GM19240 (cell line): ENCODE results near the gene ZBTB2.
"Not testable (repeated sequence)": the region's sequence is repeated elsewhere in the genome, so short reads cannot be mapped to it uniquely, and the experiment has no call there.

Experiments
- DNase-seq: peaks from one replicate; pipeline ENCODE4 v3.0.0; 2011; ENCODE audit warnings: low spot score; ENCODE audit not compliant: insufficient read length

Gene ZBTB2

DNA sequence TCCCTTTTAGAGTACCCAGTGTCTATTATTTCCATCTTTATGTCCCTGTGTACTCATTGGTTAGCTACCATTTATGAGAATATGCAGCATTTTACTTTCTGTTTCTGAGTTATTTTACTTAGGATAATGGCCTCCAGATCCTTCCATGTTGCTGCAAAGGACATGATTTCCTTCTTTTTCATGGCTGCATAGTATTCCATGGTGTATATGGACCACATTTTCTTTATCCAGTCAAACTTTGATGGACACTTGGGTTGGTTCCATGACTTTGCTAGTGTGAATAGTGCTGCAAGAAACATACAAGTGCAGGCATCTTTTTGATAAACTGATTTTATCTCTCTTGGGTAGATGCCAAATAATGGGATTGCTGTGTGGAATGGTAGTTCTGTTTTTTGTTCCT is 55.4 kb downstream of the ZBTB2 start:
- DNase-seq: no peak

DNA sequence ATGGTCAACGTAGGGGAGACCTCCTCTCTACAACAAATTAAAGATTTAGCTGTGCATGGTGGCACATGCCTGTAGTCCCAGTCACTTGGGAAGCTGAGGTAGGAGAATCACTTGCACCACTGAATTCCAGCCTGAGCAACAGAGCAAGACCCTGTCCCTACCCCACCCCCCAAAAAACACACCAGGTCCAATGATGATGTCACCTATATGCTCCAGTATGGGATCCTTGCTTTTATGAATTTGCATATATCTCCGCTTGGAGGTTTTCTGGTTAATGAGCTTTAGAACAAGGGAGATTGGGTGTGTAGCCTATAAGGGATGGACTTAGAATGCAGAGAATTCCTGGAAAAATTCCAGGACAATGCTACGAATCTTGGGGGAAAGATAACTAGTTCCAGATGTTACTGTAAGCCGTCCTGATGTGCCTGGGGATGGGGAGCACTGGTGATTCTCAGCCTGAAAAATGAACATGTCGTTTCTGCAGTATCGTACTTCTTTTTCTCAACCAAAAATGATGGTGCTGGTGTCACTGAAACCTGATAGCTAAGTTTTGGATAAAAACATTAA is 61.1 kb downstream of the ZBTB2 start:
- no peak for DNase-seq

GRCh38 chr6:151327101-151327500 is 64.3 kb downstream of the ZBTB2 start:
- DNase-seq: no peak

GRCh38 chr6:151326116-151326825 is 65.1 kb downstream of the ZBTB2 start:
- DNase-seq: no peak

DNA sequence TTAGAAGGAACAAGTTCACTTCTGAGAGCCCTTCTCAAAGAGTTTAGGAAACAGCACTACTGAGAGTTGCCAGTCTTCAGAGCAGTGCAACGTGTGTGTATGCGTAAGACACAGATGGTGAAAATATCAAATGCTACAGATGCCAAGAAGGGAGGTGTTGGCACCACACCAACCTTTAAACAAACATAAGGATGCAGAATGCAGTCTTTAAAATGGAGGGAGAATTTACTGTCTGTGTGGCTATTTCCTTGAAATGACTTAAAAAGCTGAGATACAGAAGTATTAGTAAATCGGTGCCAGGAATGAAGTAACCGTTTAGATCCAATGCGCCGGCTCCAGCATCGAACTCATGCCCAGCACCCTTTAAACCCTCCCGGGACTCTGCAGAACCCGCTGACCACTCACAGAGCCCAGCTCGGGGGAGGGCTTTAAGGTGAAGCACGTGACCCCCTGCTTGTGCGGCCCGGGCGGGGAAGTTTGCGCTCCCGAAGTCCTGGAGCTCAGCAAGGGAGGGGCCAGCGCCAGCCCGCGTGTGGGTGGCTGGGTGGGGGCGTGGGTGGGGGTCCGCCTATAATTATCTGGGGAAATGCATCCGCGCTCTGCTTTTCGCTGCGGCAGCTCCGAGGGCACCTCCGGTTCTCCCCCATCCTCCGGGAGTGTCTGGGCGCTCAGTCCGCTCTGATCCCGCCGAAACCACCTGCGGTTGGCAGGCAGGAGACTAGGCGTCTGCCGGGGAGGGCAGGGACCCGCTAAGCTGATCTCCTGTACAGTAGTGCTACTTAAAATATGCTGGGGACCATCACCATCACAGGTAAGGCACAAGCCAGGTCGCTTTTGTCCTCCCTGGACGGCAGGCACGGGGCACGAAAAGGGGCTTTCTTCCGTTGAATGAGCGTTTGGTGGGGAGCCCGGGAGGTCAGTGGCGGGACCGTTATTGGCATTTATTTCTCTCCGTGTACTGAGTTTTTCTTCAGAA is 66.0 kb downstream of the ZBTB2 start:
- DNase-seq: no peak

DNA sequence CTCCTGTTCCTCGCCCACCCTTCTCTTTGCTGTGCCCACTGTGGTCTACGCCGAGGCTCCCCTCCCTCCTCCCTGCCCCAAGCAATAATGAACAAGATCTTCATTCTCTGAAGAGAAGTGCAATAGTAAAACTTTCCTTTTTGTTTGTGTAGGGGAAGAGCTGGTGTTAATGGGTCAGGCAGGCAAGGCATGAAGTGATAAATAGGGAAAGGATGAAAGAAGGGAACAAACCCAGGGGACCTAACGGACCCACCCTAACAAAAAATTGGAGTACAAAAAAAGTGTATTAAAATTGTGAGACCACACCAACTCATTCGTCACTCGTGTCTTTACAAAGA is 66.9 kb downstream of the ZBTB2 start:
- DNase-seq: no peak

GRCh38 chr6:151323791-151324487 is 67.4 kb downstream of the ZBTB2 start:
- DNase-seq: peak; percentile 24

- DNase-seq: no peak
These were observed 68.8 kb downstream of the ZBTB2 start for GRCh38 chr6:151322570-151322969.

DNA sequence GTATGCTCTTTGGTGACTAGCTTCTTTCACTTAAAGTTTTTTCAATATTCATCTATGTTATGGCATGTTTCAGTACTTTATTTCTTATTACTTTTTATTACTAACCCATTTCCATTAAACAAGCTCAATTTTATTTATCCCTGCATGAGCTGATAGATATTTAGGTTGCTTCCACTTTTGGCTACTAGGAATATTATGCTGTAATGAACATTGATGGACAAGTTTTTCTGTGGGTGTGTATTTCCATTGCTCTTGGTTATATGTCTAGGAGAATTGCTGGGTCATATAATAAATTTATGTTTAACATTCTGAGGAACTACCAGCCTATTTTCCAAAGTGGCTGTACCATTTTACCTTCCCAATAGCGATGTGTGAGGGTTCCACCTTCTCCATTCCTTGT is 69.9 kb downstream of the ZBTB2 start:
- DNase-seq: no peak

DNA sequence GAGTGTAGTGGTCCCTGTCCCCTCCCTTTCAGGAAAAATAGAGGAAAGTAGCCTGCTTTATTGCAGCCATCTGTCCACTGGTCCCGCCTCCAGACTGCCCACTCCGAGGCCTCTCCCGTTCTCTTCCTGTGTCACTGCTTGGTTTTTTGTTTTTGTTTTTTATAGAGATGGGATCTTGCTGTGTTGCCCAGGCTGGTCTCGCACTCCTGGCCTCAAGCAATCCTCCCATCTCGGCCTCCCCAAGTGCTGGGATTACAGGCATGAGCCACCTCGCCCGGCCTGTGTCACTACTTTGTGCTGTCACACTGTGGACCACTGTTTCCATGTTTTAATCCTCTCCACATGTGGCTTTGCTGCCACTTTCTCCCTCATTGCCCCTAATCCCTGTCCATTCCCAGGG is 71.2 kb downstream of the ZBTB2 start:
- no peak for DNase-seq

- no peak for DNase-seq
These were observed 73.4 kb downstream of the ZBTB2 start for GRCh38 chr6:151317995-151318365.

- no peak for DNase-seq
These were observed 74.0 kb downstream of the ZBTB2 start for GRCh38 chr6:151317103-151317994.

DNA sequence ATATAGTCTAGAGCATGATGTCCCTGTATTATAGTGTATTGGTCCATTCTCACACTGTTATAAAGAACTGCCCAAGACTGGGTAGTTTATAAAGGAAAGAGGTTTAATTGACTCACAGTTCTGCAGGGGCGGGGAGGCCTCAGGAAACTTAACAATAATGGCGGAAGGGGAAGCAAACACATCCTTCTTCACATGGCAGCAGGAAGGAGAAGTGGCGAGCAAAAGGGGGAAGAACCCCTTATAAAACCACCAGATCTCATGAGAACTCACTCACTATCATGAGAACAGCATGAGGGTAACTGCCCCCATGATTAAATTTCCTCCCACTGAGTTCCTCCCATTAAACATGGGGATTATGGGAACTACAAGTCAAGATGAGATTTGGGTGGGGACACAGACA is 75.7 kb downstream of the ZBTB2 start:
- not testable (repeated sequence) for DNase-seq
